Spleen (tissue), 11 donors: Measurements from ENCODE around the gene NUP85. TPM values are rescaled to one million over a fixed set of nuclear protein-coding genes. Genes with fewer than 3 reads are reported as not detected.

Experiments
- DNase-seq: peaks from one replicate; pipeline ENCODE4 v3.0.0-alpha.2; 2020
- H3K27ac ChIP-seq, 8 donors: fragments of 200-600 bp; sonication (generic) in 7 of 8; 1 replicate in 4 of 8; 2 replicates in 4 of 8; pipeline versions ENCODE4 v1.5.0 to v1.8.0; 2016 to 2021; ENCODE audit warnings: inconsistent platforms in 4 of 8, mild to moderate bottlenecking in 4 of 8, moderate library complexity in 1 of 8
- H3K27me3 ChIP-seq, 7 donors: fragments of 200-600 bp; sonication (generic) in 6 of 7; replicated peaks in 1 of 7; 1 replicate in 4 of 7; 2 replicates in 3 of 7; pipeline versions ENCODE4 v1.5.0 to v1.8.0; 2016 to 2021; ENCODE audit warnings: inconsistent platforms in 3 of 7, mild to moderate bottlenecking in 1 of 7
- H3K36me3 ChIP-seq, 6 donors: fragments of 200-600 bp; sonication (generic) in 5 of 6; 1 replicate in 4 of 6; 2 replicates in 2 of 6; pipeline versions ENCODE4 v1.5.0 to v1.8.0; 2016 to 2021; ENCODE audit warnings: inconsistent platforms in 2 of 6
- H3K4me1 ChIP-seq, 6 donors: fragments of 200-600 bp; sonication (generic) in 5 of 6; 1 replicate in 3 of 6; 2 replicates in 3 of 6; pipeline versions ENCODE4 v1.5.0 to v1.8.0; 2016 to 2021; ENCODE audit warnings: inconsistent platforms in 3 of 6
- H3K4me3 ChIP-seq, 8 donors: fragments of 200-600 bp; sonication (generic) in 7 of 8; 1 replicate in 4 of 8; 2 replicates in 4 of 8; pipeline versions ENCODE4 v1.5.0 to v1.8.0; 2016 to 2021; ENCODE audit warnings: inconsistent platforms in 4 of 8, mild to moderate bottlenecking in 4 of 8, moderate library complexity in 2 of 8
- H3K9me3 ChIP-seq, 8 donors: fragments of 200-600 bp; sonication (generic) in 7 of 8; 1 replicate in 4 of 8; 2 replicates in 4 of 8; pipeline versions ENCODE4 v1.5.0 to v1.8.0; 2016 to 2021; ENCODE audit warnings: inconsistent platforms in 4 of 8
- POLR2A ChIP-seq, 3 donors: fragments of 450-650 bp; IDR thresholded peaks; one replicate each; pipeline ENCODE4 v1.5.1; 2017; ENCODE audit warnings: antibody characterized with exemption in 3 of 3, mild to moderate bottlenecking in 1 of 3
- POLR2AphosphoS5 ChIP-seq, 3 donors: sonication (generic); formaldehyde crosslinking; IDR thresholded peaks; one replicate each; pipeline ENCODE4 v1.5.1; 2017; ENCODE audit warnings: antibody characterized with exemption in 3 of 3
- WGBS, 5 donors: extraction: QIAGEN DNeasy Blood & Tissue Kit in 3 of 5; methylation state at CpG; one replicate each; pipeline versions ENCODE4 v1.1.5 to v1.1.7; 2013 to 2018; 5-methylcytosine and 5-hydroxymethylcytosine counted together
- intact Hi-C: fragments of 100-400 bp; cut with DNase I; formaldehyde crosslinking; loops from one replicate; pipeline ENCODE4 v1.15.0; 2023; ENCODE audit warnings: low total_unique reads
- polyA plus RNA-seq, 3 donors: library from polyadenylated mRNA; stranded (reverse); fragments of 200-250 nt; gene quantifications; one replicate each; pipeline ENCODE4 v1.2.1, GENCODE V29; 2013
- total RNA-seq, 7 donors: library from RNA; depleted of rRNA in 3 of 7; stranded (reverse); fragments of >200 nt in 3 of 7; fragmentation: NEBNext Ultra II Directional in 4 of 7; extraction: Animal tissue kit (Norgen Biotek cat#: 25700) in 4 of 7; gene quantifications; one replicate each; pipeline versions ENCODE4 v1.1.0 to v1.2.1, GENCODE V29; 2016 to 2021
- TF ChIP-seq, protein P1 (sequence below), 11 experiments: fragments of 200-600 bp in 7 of 11; fragments of 450-650 bp in 4 of 11; sonication (generic) in 4 of 11; IDR thresholded peaks in 8 of 11; conservative IDR thresholded peaks in 3 of 11; 1 replicate in 7 of 11; 2 replicates in 4 of 11; pipeline versions ENCODE4 v1.4.0 to v1.8.0; 2016 to 2021; ENCODE audit warnings: antibody characterized with exemption in 11 of 11, inconsistent platforms in 4 of 11, mild to moderate bottlenecking in 1 of 11
- donor health status: healthy with polysubstance abuse.
- donor health status: DM: no; HTN: no; CAD: no; lungs with moderate emphysema.
- donor health status: DM: no; HTN: no; CAD: no.
- donor health status: Bipolar disorder and iron deficiency.
- donor health status: healthy.
- donor health status: DM: no; HTN: no; CAD: no.
- donor health status: DM: yes; HTN: yes; CAD: no.

NUP85 gene
- total and polyA plus RNA-seq, 10 donors = 35.5 to 83.8 (median 63.9) TPM

- H3K4me3 ChIP-seq = no peak overlapping the region
- no peaks in the 10 kb centered on the region for H3K9me3 ChIP-seq
- TF ChIP-seq, protein P1, sequence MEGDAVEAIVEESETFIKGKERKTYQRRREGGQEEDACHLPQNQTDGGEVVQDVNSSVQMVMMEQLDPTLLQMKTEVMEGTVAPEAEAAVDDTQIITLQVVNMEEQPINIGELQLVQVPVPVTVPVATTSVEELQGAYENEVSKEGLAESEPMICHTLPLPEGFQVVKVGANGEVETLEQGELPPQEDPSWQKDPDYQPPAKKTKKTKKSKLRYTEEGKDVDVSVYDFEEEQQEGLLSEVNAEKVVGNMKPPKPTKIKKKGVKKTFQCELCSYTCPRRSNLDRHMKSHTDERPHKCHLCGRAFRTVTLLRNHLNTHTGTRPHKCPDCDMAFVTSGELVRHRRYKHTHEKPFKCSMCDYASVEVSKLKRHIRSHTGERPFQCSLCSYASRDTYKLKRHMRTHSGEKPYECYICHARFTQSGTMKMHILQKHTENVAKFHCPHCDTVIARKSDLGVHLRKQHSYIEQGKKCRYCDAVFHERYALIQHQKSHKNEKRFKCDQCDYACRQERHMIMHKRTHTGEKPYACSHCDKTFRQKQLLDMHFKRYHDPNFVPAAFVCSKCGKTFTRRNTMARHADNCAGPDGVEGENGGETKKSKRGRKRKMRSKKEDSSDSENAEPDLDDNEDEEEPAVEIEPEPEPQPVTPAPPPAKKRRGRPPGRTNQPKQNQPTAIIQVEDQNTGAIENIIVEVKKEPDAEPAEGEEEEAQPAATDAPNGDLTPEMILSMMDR (IDR thresholded peaks at IDR 0.05 in 8 of 11, conservative IDR thresholded peaks at IDR 0.05 in 3 of 11) = no peak
- TF ChIP-seq POLR2AphosphoS5 (IDR thresholded peaks at IDR 0.05) = peak in 1 of 3 donors; percentile 43
- TF ChIP-seq POLR2A (IDR thresholded peaks at IDR 0.05) = no peak
- H3K27ac ChIP-seq = no peak overlapping the region
- intact Hi-C loops = no loop called here
- H3K36me3 ChIP-seq = peaks cover 0 to 98% (median 78%) of the 10 kb centered on the region in 6 donors
- DNase-seq = no peak
- peaks cover 0 to 24% (median 10%) of the 10 kb centered on the region in 6 donors for H3K4me1 ChIP-seq
- 80 to 88% (median 86%) methylated on average over 9 to 14 of the region's 14 CpGs for WGBS, 5 donors
- H3K27me3 ChIP-seq = no peaks in the 10 kb centered on the region
Measured at GRCh38 chr17:75225016-75225415, 19.5 kb downstream of the NUP85 start.

- H3K36me3 ChIP-seq = peaks cover 0 to 98% (median 89%) of the 10 kb centered on the region in 6 donors
- no peaks in the 10 kb centered on the region for H3K27me3 ChIP-seq
- H3K9me3 ChIP-seq = no peaks in the 10 kb centered on the region
- H3K27ac ChIP-seq = peak overlapping the region in 4 of 8 donors; percentile 41 to 80 (median 72)
- DNase-seq = no peak
- intact Hi-C loops = no loop called here
- WGBS, 5 donors = 75 to 90% (median 85%) methylated on average over 5 of the region's 5 CpGs
- no peak for TF ChIP-seq POLR2AphosphoS5 (IDR thresholded peaks at IDR 0.05)
- peaks cover 0 to 24% (median 10%) of the 10 kb centered on the region in 6 donors for H3K4me1 ChIP-seq
- no peak overlapping the region for H3K4me3 ChIP-seq
Measured at GRCh38 chr17:75227729-75228128, 22.2 kb downstream of the NUP85 start.

DNA sequence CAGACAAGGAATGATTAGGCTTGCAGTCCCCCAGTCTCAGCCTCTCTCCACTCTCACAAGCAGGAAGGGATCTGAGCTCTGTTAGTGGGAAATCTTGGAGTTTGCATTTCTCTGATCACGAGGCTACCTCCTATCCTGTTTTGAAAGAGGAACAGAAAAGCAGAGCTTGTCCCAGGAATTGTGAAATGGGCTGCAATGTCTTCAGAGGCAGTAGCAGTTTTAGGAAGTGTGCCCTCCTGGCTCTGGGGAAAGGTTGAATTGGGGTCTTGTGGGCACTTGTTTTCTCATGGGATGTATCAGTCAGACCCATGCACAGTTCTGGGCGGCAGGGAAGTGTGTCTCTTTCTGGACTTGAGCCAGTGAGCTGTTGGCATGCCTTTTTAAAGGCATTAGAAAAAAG is 22.8 kb downstream of the NUP85 start:
- no peaks in the 10 kb centered on the region for H3K9me3 ChIP-seq
- H3K4me3 ChIP-seq = no peak overlapping the region
- peaks cover 0 to 24% (median 10%) of the 10 kb centered on the region in 6 donors for H3K4me1 ChIP-seq
- peak overlapping the region in 7 of 8 donors; percentile 12 to 80 (median 58) for H3K27ac ChIP-seq
- H3K27me3 ChIP-seq = no peaks in the 10 kb centered on the region
- intact Hi-C loops = no loop called here
- 35 to 49% (median 42%) methylated on average over 2 of the region's 2 CpGs for WGBS, 5 donors
- no peak for TF ChIP-seq POLR2A (IDR thresholded peaks at IDR 0.05)
- TF ChIP-seq, protein P1 (IDR thresholded peaks at IDR 0.05 in 8 of 11, conservative IDR thresholded peaks at IDR 0.05 in 3 of 11) = no peak
- peak in 1 of 3 donors; percentile 58 for TF ChIP-seq POLR2AphosphoS5 (IDR thresholded peaks at IDR 0.05)
- H3K36me3 ChIP-seq = peaks cover 0 to 98% (median 89%) of the 10 kb centered on the region in 6 donors
- no peak for DNase-seq

DNA sequence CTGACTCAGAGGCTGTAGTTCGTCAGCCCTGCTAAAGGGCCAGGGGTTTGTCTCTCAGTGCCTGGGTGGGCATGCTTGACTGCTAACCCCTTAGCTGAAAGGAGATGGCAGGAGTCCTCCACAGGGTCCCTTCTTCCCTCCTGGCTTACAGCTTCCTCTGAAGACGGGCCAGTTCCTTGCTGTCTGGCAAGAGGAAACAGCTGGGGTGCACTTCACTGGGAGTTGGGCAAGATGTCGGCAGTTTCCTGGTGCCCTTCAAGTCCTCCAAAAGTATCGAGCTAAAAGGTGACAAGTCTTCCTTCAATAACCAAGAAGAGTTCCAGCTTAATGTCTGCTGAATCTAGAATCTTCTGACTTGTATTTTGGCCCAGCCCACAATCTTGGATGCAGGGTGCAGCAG is 23.4 kb downstream of the NUP85 start:
- DNase-seq = no peak
- H3K27ac ChIP-seq = peak overlapping the region in 7 of 8 donors; percentile 12 to 80 (median 58)
- H3K27me3 ChIP-seq = no peaks in the 10 kb centered on the region
- no peaks in the 10 kb centered on the region for H3K9me3 ChIP-seq
- intact Hi-C loops = no loop called here
- 34 to 57% (median 44%) methylated on average over 4 of the region's 4 CpGs for WGBS, 5 donors
- H3K36me3 ChIP-seq = peaks cover 0 to 98% (median 88%) of the 10 kb centered on the region in 6 donors
- H3K4me1 ChIP-seq = peaks cover 0 to 24% (median 10%) of the 10 kb centered on the region in 6 donors
- TF ChIP-seq POLR2AphosphoS5 (IDR thresholded peaks at IDR 0.05) (no peak), POLR2A (IDR thresholded peaks at IDR 0.05) (no peak)
- TF ChIP-seq, protein P1 (IDR thresholded peaks at IDR 0.05 in 8 of 11, conservative IDR thresholded peaks at IDR 0.05 in 3 of 11) = no peak
- no peak overlapping the region for H3K4me3 ChIP-seq
